GM12878 (cell line): ENCODE measurements around the gene MCM8.

Experiments
- SMC3 ChIP-seq: IDR thresholded peaks from 2 replicates; pipeline ENCODE4 v1.6.1; 2011; ENCODE audit warnings: low read length, improper control_type of control experiment, borderline replicate concordance
- TF ChIP-seq, protein P1 (sequence below): fragments of 450-650 bp; IDR thresholded peaks from 2 replicates; pipeline ENCODE4 v1.6.1; 2018; ENCODE audit warnings: borderline replicate concordance, mild to moderate bottlenecking; ENCODE audit not compliant: partially characterized antibody

DNA sequence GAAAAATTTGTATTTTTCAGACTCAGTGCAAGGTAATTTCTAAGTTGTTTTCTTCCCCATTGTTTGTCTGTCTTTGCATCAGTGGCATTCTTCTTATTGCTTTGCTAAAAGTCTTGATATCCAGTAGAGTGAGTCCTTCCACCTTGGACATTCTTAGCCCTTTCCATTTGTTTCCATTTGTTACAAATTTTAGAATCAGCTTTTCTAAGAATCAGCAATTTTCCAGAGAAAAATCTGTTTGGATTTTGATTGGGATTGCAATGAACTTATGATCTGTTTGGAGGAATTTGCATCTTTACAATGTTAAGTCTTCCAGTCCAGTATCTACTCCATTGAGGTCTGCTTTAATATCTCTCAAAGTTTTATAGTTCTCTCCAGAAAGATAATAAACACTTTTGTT is 67.0 kb downstream of the MCM8 start:
- no peak for TF ChIP-seq SMC3
- TF ChIP-seq, protein P1, sequence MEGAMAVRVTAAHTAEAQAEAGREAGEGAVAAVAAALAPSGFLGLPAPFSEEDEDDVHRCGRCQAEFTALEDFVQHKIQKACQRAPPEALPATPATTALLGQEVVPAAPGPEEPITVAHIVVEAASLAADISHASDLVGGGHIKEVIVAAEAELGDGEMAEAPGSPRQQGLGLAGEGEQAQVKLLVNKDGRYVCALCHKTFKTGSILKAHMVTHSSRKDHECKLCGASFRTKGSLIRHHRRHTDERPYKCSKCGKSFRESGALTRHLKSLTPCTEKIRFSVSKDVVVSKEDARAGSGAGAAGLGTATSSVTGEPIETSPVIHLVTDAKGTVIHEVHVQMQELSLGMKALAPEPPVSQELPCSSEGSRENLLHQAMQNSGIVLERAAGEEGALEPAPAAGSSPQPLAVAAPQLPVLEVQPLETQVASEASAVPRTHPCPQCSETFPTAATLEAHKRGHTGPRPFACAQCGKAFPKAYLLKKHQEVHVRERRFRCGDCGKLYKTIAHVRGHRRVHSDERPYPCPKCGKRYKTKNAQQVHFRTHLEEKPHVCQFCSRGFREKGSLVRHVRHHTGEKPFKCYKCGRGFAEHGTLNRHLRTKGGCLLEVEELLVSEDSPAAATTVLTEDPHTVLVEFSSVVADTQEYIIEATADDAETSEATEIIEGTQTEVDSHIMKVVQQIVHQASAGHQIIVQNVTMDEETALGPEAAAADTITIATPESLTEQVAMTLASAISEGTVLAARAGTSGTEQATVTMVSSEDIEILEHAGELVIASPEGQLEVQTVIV: no peak
